IPS-11a (cell line): Measurements from ENCODE around the gene LETM1.

ENCODE experiments used
- H3K4me3 ChIP-seq: one replicate; pipeline ENCODE4 v1.5.1; 2013; ENCODE audit warnings: low read depth, low read length, control low read depth

Gene LETM1

DNA sequence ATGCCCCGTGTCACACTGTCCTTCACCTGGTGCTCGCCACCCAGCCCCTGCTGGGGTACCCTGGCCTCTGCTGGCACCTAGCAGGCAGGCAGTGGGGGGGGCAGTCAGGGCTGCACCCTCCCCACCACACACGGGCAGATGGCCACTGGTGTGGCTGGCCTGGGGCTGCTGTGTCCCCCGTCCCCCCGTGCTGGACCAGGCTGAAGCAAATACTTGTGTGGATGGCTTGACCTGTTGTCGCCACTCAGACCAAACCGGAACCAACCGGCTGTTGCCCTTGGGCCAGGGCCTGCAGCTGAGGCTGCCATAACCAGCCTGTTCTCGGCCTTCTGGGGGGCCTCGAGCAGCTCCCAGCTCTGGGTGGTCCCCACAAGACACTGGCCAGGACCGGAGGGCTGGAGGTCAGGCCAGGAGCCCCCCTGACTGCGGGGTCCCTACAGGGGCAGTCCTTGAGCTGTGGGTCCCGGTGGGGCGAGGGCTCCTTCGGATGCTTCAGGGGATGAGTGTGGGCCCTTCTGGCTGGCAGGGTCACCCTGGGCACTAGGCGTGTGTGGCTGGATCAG is 58.6 kb downstream of the LETM1 start:
- no peak overlapping the region for H3K4me3 ChIP-seq

- no peak overlapping the region for H3K4me3 ChIP-seq
Observed at GRCh38 chr4:1796486-1797204, 59.3 kb downstream of the LETM1 start.

GRCh38 chr4:1795299-1796195 is 60.4 kb downstream of the LETM1 start:
- H3K4me3 ChIP-seq: peak overlapping the region; percentile 72

DNA sequence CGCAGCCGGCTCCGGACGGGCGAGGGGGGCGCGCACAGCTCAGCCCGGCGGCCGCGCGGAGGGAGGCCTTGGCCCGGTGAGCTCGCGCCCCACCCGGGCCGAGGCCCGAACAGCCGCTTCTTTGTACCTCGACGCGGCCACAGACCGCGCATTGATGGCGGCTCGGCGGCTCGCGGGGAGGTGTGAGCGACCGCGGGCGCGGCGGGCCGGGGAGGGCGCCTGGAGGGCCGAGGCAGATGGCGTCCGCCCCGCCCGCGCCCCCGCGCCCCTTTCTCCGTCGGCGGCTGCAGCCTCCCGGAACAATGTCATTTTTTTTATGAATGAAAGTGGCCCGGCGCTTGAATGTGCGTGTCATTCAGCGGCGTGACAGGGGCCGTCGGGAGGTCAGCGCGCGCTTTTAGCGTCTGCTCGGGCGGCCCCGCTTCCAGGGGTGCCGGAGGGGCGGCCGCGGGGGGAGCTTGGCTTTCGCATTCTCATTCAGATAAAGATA is 61.1 kb downstream of the LETM1 start:
- H3K4me3 ChIP-seq: peak overlapping the region; percentile 72

DNA sequence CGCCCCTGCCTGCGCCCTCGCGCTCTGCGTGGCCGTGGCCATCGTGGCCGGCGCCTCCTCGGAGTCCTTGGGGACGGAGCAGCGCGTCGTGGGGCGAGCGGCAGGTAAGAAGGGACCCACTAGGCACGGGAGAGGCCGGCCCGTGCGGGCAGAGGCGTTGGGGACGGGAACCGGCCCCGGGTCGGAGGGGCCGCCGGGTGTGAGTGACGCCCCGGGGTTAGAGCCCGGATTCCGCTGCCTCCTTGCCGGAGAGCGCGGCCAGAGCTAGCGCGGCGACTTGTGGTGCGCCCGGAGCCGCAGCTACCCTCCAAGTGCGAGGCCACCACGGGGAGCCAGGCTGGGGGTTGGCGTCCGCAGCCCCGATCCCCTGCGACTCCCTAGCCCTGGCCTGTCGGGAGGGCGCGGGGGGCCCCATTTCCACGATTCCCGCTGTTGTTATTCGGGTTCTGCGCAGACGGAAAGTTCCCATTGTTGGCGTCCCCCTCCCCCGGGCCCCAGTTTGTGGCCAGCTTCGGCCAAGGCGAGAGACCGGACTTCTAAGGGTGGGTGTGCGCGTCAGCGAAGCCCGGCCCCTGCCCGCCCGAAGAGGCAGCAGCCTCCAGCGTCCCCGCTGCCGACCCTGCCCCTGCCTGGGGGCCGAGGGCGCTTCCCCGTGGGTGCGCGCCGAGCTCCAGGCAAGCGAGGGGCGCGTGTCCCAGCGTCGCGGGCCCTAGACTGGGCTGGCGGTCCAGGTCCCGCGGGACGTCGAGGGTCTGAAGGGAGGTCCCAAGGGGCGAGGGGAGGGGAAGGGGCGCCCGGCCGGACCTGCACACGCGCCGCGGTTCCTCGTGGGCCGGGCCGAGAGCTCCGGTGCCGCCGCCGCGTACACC is 61.8 kb downstream of the LETM1 start:
- peak overlapping the region; percentile 72 for H3K4me3 ChIP-seq

- H3K4me3 ChIP-seq: peak overlapping the region; percentile 72
Observed at GRCh38 chr4:1793496-1793840, 62.5 kb downstream of the LETM1 start.

GRCh38 chr4:1792832-1793495 is 63.0 kb downstream of the LETM1 start, which contains the start of gene FGFR3:
Gene FGFR3 (plus strand): TSS chr4:1793293. CDS start chr4:1793935, 642 bp downstream.
- H3K4me3 ChIP-seq: peak within 1 kb of the TSS; percentile 72

- no peak overlapping the region for H3K4me3 ChIP-seq
Observed at GRCh38 chr4:1792158-1792831, 63.7 kb downstream of the LETM1 start.

GRCh38 chr4:1790005-1790404 is 66.0 kb downstream of the LETM1 start:
- no peak overlapping the region for H3K4me3 ChIP-seq

DNA sequence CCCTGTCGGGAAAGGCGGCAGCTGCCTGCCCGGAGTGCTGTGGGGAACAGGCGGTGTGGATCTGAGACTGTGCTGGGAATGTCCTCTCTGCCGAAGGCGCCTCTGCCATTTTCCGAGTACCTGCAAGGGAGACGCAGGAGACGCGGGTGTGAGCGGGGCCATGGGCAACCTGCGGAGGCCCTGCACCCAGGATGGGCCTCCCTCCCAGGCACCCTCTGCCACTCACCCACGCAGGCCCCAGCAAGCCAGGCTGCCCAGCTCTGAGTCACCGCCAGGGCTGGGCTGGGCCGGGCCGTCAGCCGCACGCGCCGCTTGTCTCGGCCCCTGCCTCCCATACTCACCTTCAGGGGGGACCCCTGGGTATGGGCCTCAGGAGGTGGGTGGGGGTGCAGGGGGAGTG is 66.4 kb downstream of the LETM1 start:
- H3K4me3 ChIP-seq: no peak overlapping the region

- no peak overlapping the region for H3K4me3 ChIP-seq
Observed at GRCh38 chr4:1788254-1788973, 67.5 kb downstream of the LETM1 start.

DNA sequence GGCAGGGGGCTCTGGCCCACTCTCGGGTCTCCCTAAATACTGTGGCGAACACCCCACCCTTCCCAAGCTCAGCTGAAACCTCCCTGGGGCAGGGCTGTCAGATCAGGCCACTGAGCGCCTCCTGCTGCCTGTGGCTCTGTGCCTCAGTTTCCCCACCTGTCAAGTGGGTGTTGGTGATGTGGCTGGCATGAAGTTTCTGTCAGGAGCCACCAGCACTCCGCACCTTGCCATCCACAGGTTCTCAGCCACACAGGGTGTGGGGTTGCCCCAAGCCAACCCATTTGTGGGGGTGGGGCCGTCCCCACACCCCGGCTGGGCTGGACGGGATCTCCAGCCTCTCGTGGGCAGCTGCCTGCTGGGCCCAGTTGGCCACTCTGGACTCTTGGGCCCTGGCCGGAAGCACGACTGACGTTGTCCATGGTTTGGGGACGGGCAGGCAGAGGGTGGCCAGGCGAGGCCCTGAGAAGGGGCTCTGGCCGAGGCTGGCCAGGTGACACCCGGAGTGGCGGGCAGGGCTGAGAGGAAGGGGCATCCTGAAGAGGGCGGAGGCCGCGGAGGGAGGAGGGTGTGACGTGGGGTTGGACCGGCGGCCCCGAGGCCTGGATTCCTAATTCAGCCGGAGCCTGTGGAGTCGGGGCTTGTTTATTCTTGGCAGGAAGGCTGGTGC is 68.4 kb downstream of the LETM1 start:
- H3K4me3 ChIP-seq: no peak overlapping the region

GRCh38 chr4:1786544-1787362 is 69.2 kb downstream of the LETM1 start:
- no peak overlapping the region for H3K4me3 ChIP-seq

DNA sequence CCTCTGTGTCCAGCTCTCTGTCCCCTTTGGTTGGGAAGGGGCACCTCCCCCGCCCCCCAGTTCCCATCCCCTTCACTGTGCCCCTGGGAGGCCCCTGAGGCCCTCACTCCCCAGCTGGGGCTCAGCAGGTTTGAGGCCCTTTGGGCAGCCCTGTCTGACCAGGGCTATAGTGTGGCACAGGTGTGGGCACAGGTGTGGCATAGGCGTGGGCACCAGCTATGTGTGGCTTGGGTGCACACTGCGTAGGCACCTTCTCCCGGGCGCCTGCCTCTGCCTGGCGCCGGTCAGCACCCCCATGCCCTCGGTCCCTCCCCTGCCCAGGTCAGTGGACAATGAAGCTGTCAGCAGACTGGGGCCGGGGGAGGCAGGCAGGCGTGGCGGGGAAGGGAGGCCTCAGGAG is 70.4 kb downstream of the LETM1 start:
- no peak overlapping the region for H3K4me3 ChIP-seq

DNA sequence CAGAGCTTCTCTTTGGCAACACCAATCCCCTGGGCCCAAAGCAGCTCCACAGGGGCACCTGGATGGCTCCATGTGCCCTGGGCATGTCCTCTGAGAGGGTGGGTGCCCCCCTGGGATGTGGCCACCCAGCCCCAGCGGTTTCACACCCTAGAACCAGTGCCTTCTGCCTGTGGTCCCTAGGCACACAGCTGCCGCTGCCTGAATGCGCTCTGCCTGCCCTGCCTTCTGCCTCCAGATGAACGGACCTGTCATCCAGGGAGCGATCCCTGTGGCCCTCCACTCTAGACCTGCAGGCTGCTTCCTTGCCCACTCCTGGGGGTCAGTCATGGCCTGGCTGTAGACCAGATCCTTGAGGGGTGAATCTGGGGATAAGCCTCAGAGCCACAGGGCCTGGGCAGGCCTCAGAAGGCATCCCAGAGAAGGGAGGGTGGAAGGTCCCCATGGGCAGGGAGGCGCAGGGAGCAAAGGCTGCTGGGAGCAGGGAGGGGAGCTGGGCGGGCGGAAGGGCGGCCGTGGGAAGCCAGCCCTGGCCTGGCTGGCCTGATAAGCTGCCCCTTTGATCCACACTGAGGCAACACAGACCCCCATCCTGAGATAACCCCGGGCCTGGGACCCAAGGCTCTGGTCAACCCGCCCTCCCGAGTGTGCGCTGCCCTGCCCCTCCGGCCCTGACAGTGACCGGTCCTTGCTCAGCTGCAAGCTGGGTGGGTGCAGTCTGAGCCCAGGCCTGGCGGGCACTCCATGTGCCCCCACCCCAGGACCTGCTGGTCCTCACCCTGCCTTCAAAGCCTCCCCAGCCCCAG is 71.0 kb downstream of the LETM1 start:
- H3K4me3 ChIP-seq: no peak overlapping the region

DNA sequence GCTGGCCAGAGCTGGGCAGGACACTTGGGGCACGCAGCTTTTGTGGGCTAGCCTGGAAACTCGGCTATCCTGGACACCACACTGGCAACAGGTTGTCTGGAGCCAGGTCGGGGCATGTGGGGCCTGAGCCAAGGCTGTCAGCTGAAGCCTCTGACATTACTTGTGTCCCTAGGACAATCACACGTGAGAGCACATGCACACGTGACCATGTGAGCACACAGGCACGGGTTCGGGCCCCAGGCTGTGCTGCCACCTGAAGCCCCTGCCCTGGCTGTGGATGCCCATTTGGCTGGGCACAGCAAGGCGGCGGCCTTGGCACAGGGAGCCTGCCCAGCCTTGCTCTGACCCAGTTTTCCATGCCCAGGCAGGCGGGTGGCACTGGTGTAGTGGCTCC is 71.6 kb downstream of the LETM1 start:
- H3K4me3 ChIP-seq: no peak overlapping the region

- no peak overlapping the region for H3K4me3 ChIP-seq
Observed at GRCh38 chr4:1783970-1784369, 72.0 kb downstream of the LETM1 start.
